ENCODE results near the gene SLC22A31.

GRCh38 chr16:89246903-89247733, 46.8 kb upstream of the SLC22A31 start:
- no peak for TF ChIP-seq POLR2A (IDR thresholded peaks at IDR 0.05)
- TF ChIP-seq, protein P1, sequence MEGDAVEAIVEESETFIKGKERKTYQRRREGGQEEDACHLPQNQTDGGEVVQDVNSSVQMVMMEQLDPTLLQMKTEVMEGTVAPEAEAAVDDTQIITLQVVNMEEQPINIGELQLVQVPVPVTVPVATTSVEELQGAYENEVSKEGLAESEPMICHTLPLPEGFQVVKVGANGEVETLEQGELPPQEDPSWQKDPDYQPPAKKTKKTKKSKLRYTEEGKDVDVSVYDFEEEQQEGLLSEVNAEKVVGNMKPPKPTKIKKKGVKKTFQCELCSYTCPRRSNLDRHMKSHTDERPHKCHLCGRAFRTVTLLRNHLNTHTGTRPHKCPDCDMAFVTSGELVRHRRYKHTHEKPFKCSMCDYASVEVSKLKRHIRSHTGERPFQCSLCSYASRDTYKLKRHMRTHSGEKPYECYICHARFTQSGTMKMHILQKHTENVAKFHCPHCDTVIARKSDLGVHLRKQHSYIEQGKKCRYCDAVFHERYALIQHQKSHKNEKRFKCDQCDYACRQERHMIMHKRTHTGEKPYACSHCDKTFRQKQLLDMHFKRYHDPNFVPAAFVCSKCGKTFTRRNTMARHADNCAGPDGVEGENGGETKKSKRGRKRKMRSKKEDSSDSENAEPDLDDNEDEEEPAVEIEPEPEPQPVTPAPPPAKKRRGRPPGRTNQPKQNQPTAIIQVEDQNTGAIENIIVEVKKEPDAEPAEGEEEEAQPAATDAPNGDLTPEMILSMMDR (IDR thresholded peaks at IDR 0.05) = no peak

All from lower leg skin (tissue), 3 donors.